Neural crest cell (in vitro differentiated cells): ENCODE results near the gene CHPF2. TPM values are rescaled to one million over a fixed set of nuclear protein-coding genes. Genes with fewer than 3 reads are reported as not detected.
A peak's percentile ranks its signal among the peaks of the same experiment; 100 is the strongest.

Experiments
- DNase-seq: peaks from one replicate; pipeline ENCODE4 v3.0.0; 2021; ENCODE audit warnings: low read depth, mixed read lengths, low spot score
- H3K27ac Mint-ChIP-seq: one replicate; pipeline ENCODE4 v1.8.0; 2021; ENCODE audit warnings: mild to moderate bottlenecking, mixed read lengths; ENCODE audit not compliant: unreplicated experiment
- H3K27me3 Mint-ChIP-seq: 2 replicates; pipeline ENCODE4 v1.8.0; 2021; ENCODE audit warnings: low read depth, mild to moderate bottlenecking, mixed read lengths
- H3K36me3 Mint-ChIP-seq: 2 replicates; pipeline ENCODE4 v1.8.0; 2021; ENCODE audit warnings: low read depth, mild to moderate bottlenecking, mixed read lengths
- H3K4me1 Mint-ChIP-seq: 2 replicates; pipeline ENCODE4 v1.8.0; 2021; ENCODE audit warnings: mixed read lengths
- H3K4me3 Mint-ChIP-seq: one replicate; pipeline ENCODE4 v1.8.0; 2021; ENCODE audit warnings: mild to moderate bottlenecking, mixed read lengths
- H3K9me3 Mint-ChIP-seq: 2 replicates; pipeline ENCODE4 v1.8.0; 2021; ENCODE audit warnings: mixed read lengths
- total RNA-seq: library from RNA; stranded (reverse); gene quantifications from 2 replicates; pipeline ENCODE4 v1.2.1, GENCODE V29; 2021
- TF ChIP-seq, protein P1 (sequence below): fragments of 200-600 bp; sonication (generic); conservative IDR thresholded peaks from 2 replicates; pipeline ENCODE4 v1.5.0; 2021; ENCODE audit warnings: antibody characterized with exemption, mild to moderate bottlenecking

The CHPF2 gene
- total RNA-seq, 1 donor from 2014 or later = 34.1 TPM

DNA sequence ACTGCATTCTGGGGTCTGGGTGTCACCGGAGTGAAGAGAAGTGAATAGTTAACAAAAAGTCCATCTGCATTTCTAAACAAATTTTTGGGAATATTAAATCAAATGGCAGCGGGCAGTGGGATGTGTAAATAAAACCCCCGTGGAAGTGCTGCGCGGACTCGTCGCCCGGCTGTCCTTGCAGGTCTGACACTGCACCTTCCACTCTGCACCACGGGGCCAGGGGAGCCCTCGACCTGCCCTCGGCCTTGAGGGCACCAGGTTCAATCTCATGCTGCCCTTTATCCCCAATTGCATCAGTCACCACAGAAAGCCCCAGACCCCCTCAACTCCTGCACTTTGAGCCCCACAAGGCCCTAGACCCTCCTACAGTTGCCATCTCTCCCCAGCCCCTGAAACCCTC, 22.6 kb downstream of the CHPF2 start:
- H3K27me3 Mint-ChIP-seq = peaks cover 15% of the 10 kb centered on the region
- H3K4me3 Mint-ChIP-seq = peak overlapping the region; percentile 58
- DNase-seq = no peak
- H3K4me1 Mint-ChIP-seq = peaks cover 39% of the 10 kb centered on the region
- no peaks in the 10 kb centered on the region for H3K36me3 Mint-ChIP-seq
- H3K9me3 Mint-ChIP-seq = no peaks in the 10 kb centered on the region
- TF ChIP-seq, protein P1, sequence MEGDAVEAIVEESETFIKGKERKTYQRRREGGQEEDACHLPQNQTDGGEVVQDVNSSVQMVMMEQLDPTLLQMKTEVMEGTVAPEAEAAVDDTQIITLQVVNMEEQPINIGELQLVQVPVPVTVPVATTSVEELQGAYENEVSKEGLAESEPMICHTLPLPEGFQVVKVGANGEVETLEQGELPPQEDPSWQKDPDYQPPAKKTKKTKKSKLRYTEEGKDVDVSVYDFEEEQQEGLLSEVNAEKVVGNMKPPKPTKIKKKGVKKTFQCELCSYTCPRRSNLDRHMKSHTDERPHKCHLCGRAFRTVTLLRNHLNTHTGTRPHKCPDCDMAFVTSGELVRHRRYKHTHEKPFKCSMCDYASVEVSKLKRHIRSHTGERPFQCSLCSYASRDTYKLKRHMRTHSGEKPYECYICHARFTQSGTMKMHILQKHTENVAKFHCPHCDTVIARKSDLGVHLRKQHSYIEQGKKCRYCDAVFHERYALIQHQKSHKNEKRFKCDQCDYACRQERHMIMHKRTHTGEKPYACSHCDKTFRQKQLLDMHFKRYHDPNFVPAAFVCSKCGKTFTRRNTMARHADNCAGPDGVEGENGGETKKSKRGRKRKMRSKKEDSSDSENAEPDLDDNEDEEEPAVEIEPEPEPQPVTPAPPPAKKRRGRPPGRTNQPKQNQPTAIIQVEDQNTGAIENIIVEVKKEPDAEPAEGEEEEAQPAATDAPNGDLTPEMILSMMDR = no peak
- no peak overlapping the region for H3K27ac Mint-ChIP-seq

DNA sequence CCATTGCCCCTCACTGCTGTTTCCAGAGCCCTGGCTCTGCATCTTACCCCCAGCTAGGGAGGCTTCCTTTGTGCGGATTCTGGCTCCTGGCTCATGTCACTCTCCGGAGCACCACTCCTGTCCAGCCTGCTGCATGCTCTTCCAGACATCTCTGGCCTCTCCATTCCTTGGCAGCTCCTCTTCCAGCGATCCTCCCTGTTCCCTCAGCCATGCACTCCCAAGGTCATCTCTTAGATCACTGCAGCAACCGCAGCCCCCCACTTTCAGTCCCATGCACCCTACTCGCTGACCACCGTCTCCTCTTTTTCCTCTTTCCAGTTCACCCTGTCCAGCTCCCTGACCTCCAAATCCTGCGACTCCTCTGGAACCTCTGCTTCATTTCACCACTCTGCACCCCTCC, 23.1 kb downstream of the CHPF2 start:
- TF ChIP-seq, protein P1 = no peak
- Mint-ChIP-seq H3K9me3 (no peaks in the 10 kb centered on the region), H3K27ac (no peak overlapping the region), H3K4me1 (peaks cover 35% of the 10 kb centered on the region), H3K36me3 (no peaks in the 10 kb centered on the region), H3K4me3 (peak overlapping the region; percentile 58), H3K27me3 (peaks cover 15% of the 10 kb centered on the region)
- no peak for DNase-seq

DNA sequence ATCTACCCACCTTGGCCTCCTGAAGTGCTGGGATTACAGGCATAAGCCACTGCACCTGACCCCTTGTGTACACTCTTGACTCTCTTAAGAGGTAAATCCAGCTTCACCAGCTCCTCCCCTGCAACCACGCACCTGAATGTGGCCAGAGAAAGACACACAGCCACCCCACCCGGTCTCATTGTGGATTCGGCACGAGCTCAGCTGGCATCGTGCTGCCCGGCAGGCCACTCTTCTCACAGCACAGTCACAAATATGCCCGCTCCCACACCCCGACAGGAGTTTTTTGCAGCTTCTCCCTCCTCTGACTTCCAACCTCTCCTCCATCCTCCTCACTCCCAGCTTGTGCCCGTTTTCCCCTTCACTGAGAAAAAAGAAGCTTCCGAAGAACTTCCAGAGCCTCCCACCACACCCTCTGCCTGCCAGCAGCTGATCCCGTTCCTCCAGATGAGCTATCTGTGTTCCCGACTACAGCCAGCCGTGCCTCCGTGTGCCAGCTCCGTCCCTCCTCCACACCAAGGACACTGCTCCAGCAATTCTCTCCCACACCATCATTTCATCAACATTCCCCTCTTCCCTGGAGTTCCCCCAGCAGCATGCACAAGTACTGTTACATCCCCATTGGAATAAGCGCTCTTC, 24.2 kb downstream of the CHPF2 start:
- Mint-ChIP-seq H3K4me1 (peaks cover 26% of the 10 kb centered on the region), H3K9me3 (no peaks in the 10 kb centered on the region), H3K4me3 (peak overlapping the region; percentile 12), H3K27ac (no peak overlapping the region), H3K36me3 (no peaks in the 10 kb centered on the region), H3K27me3 (peaks cover 15% of the 10 kb centered on the region)
- DNase-seq = no peak
- TF ChIP-seq, protein P1 = no peak

DNA sequence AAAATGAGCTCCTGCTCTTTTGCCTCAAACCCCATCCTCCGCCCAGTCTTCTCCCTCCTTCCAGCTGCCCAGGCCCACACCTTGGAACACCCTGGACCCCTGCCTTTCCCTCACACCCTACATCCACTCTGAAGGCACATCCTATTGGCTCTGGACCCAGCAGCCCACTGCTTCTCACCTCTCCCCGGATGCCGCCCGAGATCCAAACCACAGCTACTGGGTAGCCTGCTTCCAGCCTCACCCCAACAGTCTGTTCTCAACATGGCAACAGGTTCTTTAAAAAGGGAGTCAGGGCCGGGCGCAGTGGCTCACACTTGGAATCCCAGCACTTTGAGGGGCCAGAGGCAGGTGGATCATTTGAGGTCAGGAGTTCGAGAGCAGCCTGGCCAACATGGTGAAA, 25.7 kb downstream of the CHPF2 start:
- peaks cover 15% of the 10 kb centered on the region for H3K27me3 Mint-ChIP-seq

DNA sequence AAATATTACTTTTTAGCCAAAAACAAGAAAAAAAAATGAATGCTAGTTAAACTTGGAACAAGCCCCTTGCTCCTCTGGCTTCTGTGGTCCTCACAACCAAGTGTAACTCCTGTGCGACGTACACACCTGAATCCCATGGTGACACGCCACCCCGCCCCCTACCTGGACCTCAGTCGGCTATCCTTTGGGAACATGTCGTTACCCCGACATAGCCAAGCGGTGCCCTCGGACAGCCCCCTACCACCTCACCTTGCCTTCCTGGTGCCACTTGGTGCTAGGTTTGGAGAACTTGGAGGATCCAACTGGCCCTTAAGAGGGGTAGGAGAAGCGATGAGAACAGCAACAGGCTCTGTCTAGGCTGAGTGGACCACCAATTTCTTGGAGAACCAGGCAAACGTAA, 28.2 kb downstream of the CHPF2 start:
- DNase-seq = no peak
- Mint-ChIP-seq H3K36me3 (no peaks in the 10 kb centered on the region), H3K27ac (no peak overlapping the region), H3K9me3 (no peaks in the 10 kb centered on the region), H3K4me3 (no peak overlapping the region), H3K4me1 (peaks cover 3% of the 10 kb centered on the region), H3K27me3 (peaks cover 14% of the 10 kb centered on the region)
- TF ChIP-seq, protein P1 = no peak

More for the DNA sequence above, 25.7 kb downstream of the CHPF2 start:
- Mint-ChIP-seq H3K4me1 (peaks cover 15% of the 10 kb centered on the region), H3K27ac (peak overlapping the region; percentile 62), H3K36me3 (no peaks in the 10 kb centered on the region), H3K9me3 (no peaks in the 10 kb centered on the region), H3K4me3 (no peak overlapping the region)
- DNase-seq = no peak
- TF ChIP-seq, protein P1 = no peak
